ENCODE data around the gene TMEM179B.

TMEM179B gene

DNA sequence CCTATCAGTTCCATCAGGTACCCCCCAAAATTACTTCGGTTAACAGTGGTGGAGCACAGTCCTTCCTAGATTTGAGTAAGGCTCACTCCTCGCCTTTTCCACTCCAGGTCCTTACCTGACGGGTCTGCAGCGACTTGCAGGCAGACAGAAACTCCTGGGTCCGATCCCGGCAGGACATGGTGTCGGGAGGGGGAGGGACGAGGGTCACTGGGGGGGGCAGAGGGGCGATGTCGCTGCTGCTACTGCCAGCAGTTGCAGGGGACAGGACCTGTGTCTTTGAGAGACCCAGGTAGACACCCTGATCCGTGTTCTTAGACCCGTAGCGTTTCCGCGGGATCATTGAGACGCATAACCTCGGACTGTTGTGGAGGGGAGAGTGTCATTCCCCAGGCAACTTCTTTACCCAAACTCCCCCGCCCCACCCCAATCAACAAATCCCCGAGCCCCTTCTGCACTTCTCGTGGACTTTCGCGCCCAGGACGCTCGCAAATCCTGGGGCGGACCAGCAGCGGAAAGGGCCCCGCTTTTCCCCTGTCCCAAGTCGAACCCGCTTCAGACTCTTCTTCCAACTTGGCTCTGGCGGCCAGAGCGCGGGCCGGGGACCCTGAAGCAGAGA lies 43.8 kb downstream of the TMEM179B start:
- Histone ChIP-seq H3K4me3 (ENCODE audit: low read length) (peak overlapping the region; percentile 99), H3K36me3 (ENCODE audit: control insufficient read depth, low read length) (peaks cover 52% of the 10 kb centered on the region), H4K20me1 (ENCODE audit: control insufficient read depth, insufficient read depth, low read depth, low read length) (no peaks in the 10 kb centered on the region), H3K79me2 (ENCODE audit: control insufficient read depth, low read length) (peaks cover 49% of the 10 kb centered on the region), H3F3A (ENCODE audit: control insufficient read depth, insufficient read depth) (peaks cover 15% of the 10 kb centered on the region), H3K9me2 (replicated peaks; ENCODE audit: control insufficient read depth, low read length) (no peaks in the 10 kb centered on the region), H3K9me3 (ENCODE audit: control insufficient read depth, insufficient read depth, low read length) (no peaks in the 10 kb centered on the region), H3K4me1 (ENCODE audit: control insufficient read depth, low read length) (peaks cover 21% of the 10 kb centered on the region), H3K4me2 (ENCODE audit: low read length) (peak overlapping the region; percentile 99), H3K27ac (ENCODE audit: low read depth, low read length) (peak overlapping the region; percentile 73), H3K27me3 (ENCODE audit: control insufficient read depth, low read length) (no peaks in the 10 kb centered on the region)
- TF ChIP-seq, protein P1, sequence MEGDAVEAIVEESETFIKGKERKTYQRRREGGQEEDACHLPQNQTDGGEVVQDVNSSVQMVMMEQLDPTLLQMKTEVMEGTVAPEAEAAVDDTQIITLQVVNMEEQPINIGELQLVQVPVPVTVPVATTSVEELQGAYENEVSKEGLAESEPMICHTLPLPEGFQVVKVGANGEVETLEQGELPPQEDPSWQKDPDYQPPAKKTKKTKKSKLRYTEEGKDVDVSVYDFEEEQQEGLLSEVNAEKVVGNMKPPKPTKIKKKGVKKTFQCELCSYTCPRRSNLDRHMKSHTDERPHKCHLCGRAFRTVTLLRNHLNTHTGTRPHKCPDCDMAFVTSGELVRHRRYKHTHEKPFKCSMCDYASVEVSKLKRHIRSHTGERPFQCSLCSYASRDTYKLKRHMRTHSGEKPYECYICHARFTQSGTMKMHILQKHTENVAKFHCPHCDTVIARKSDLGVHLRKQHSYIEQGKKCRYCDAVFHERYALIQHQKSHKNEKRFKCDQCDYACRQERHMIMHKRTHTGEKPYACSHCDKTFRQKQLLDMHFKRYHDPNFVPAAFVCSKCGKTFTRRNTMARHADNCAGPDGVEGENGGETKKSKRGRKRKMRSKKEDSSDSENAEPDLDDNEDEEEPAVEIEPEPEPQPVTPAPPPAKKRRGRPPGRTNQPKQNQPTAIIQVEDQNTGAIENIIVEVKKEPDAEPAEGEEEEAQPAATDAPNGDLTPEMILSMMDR (IDR thresholded peaks at IDR 0.05; ENCODE audit: low read depth, low read length, poor library complexity, severe bottlenecking) = no peak
- TF ChIP-seq EZH2phosphoT487 (IDR thresholded peaks at IDR 0.05; ENCODE audit: borderline replicate concordance, low read length) = no peak

DNA sequence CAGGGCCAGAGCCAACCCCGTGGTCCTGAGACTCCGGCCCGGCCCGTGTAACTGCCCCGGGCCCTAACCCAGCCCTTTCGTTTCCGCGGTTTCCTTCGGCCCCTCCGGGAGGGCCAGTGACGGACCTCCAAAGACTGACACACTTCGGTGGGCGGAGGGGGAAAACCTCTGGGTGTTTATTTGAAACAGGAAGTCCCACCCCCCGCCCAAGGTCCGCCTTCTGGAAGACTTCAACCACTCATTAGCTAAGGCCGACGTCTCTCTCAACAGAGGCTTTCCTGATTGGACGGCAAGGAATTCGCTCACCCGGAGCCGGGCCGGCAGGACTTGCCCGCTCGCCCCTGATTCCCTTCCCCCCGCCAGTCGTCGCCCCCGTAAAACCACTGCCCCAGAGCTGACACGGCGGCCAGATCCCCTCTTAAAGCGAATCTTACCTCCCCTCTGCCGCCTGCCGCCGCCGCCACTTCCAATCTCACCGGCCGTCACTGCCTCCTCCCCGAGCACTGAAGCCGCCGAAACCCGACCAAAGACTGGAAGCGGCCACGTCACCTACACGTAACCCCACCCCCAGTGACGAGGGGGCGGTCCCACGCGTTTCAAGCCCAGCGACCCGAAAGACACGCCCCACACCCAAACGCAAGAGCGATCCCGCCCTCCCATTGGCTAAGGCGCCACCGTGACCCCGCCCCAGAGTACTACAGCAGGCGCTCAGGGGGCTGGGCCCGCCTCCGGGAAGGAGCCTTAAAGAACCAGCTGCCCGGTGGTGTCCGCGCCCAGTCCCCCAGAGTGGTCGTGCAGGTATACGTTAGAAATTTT lies 44.5 kb downstream of the TMEM179B start, which contains the start of gene STX5:
STX5 (minus strand) TSS at position 532 of the 816 bp plus-strand sequence. CDS start 808 bp downstream, outside the sequence.
- Histone ChIP-seq H3K36me3 (ENCODE audit: control insufficient read depth, low read length) (peaks cover 57% of the 10 kb centered on the region), H3K4me3 (ENCODE audit: low read length) (peak within 1 kb of the TSS; percentile 99), H3K9me3 (ENCODE audit: control insufficient read depth, insufficient read depth, low read length) (no peaks in the 10 kb centered on the region), H3K4me2 (ENCODE audit: low read length) (peak within 1 kb of the TSS; percentile 99), H3K9me2 (replicated peaks; ENCODE audit: control insufficient read depth, low read length) (no peaks in the 10 kb centered on the region), H3K4me1 (ENCODE audit: control insufficient read depth, low read length) (peaks cover 21% of the 10 kb centered on the region), H3F3A (ENCODE audit: control insufficient read depth, insufficient read depth) (peaks cover 15% of the 10 kb centered on the region), H3K79me2 (ENCODE audit: control insufficient read depth, low read length) (peaks cover 56% of the 10 kb centered on the region), H3K27me3 (ENCODE audit: control insufficient read depth, low read length) (no peaks in the 10 kb centered on the region), H4K20me1 (ENCODE audit: control insufficient read depth, insufficient read depth, low read depth, low read length) (no peaks in the 10 kb centered on the region), H3K27ac (ENCODE audit: low read depth, low read length) (peak within 1 kb of the TSS; percentile 73)
- TF ChIP-seq EZH2phosphoT487 (IDR thresholded peaks at IDR 0.05; ENCODE audit: borderline replicate concordance, low read length) = no peak
- TF ChIP-seq, protein P1 (IDR thresholded peaks at IDR 0.05; ENCODE audit: low read depth, low read length, poor library complexity, severe bottlenecking) = no peak

DNA sequence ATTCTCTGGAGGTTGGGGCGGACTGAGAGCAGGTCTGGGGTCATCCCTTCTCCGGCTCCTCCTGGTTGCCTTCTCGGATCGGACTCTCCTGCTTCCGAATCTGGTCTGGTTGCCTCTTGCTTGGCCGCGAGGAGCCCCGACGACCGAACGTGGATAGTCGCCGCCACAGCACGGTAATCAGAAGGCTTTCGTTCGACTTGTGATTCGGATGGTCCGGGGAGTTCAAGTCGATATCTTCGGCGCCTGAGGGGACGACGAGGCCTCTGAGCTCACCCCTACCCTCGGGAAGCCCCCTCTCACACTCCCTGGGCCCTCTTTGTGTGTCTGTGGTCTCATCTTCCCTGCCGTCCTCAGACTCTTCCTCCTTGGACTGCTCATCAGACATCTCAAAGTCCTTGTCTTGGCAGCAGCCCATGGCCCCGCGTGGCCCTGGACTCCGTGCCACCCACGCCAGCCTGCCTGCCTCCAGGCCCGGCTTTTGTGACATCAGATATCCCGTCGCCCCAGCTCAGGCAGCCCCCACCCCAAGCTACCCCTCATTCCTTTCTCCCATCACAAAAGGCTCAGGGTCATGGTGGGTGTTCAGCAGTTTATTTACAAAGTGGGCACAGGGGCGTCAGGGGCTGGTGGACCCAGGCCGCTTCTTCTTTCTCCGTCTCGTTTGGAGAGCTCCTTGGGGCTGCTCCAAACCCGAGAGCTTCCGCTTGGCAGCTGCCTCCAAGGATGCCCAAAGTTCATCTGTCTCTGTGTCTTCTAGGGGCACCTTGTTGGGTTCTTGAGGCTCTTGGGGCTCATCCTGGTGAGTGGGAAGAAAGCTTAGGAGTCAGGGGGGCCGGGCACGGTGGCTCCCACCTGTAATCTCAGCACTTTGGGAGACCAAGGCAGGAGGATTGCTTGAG lies 45.4 kb downstream of the TMEM179B start, which contains the start of gene TEX54:
TEX54 (minus strand) TSS at position 506 of the 899 bp plus-strand sequence.
- peaks cover 60% of the 10 kb centered on the region for H3K79me2 ChIP-seq (ENCODE audit: control insufficient read depth, low read length)
- H4K20me1 ChIP-seq (ENCODE audit: control insufficient read depth, insufficient read depth, low read depth, low read length) = no peaks in the 10 kb centered on the region
- H3K4me1 ChIP-seq (ENCODE audit: control insufficient read depth, low read length) = peaks cover 23% of the 10 kb centered on the region
- peaks cover 57% of the 10 kb centered on the region for H3K36me3 ChIP-seq (ENCODE audit: control insufficient read depth, low read length)
- peak within 1 kb of the TSS; percentile 73 for H3K27ac ChIP-seq (ENCODE audit: low read depth, low read length)
- peak within 1 kb of the TSS; percentile 99 for H3K4me3 ChIP-seq (ENCODE audit: low read length)
- H3K27me3 ChIP-seq (ENCODE audit: control insufficient read depth, low read length) = no peaks in the 10 kb centered on the region
- TF ChIP-seq, protein P1 (IDR thresholded peaks at IDR 0.05; ENCODE audit: low read depth, low read length, poor library complexity, severe bottlenecking) = no peak
- TF ChIP-seq EZH2phosphoT487 (IDR thresholded peaks at IDR 0.05; ENCODE audit: borderline replicate concordance, low read length) = no peak
- H3K9me3 ChIP-seq (ENCODE audit: control insufficient read depth, insufficient read depth, low read length) = no peaks in the 10 kb centered on the region
- peak within 1 kb of the TSS; percentile 99 for H3K4me2 ChIP-seq (ENCODE audit: low read length)
- no peaks in the 10 kb centered on the region for H3K9me2 ChIP-seq (replicated peaks; ENCODE audit: control insufficient read depth, low read length)
- peaks cover 15% of the 10 kb centered on the region for H3F3A ChIP-seq (ENCODE audit: control insufficient read depth, insufficient read depth)

Measured in DOHH2 (cell line).